Activated T-helper 17 cell treated with anti-CD3 and anti-CD28 coated beads, Interleukin-2, amount 50 U/mL, for 72 hours (primary cell): ENCODE data around the gene NPAS3. TPM values are rescaled to one million over a fixed set of nuclear protein-coding genes. Genes with fewer than 3 reads are reported as not detected.

Experiments
- ATAC-seq: fragments of 150-1000 bp; cut with Tn5 transposase; replicated peaks from 2 replicates; pipeline ENCODE4 v1.10.0; 2021; ENCODE audit warnings: mild to moderate bottlenecking, moderate library complexity
- H3K27ac Mint-ChIP-seq: one replicate; pipeline ENCODE4 v1.8.0; 2022; ENCODE audit warnings: mixed read lengths
- H3K27me3 Mint-ChIP-seq: one replicate; pipeline ENCODE4 v1.8.0; 2022; ENCODE audit warnings: mixed read lengths
- H3K36me3 Mint-ChIP-seq: one replicate; pipeline ENCODE4 v1.8.0; 2022; ENCODE audit warnings: low read depth, mild to moderate bottlenecking, mixed read lengths
- H3K4me1 Mint-ChIP-seq: one replicate; pipeline ENCODE4 v1.8.0; 2022; ENCODE audit warnings: mixed read lengths
- H3K4me3 Mint-ChIP-seq: one replicate; pipeline ENCODE4 v1.8.0; 2022; ENCODE audit warnings: mild to moderate bottlenecking, mixed read lengths
- H3K9me3 Mint-ChIP-seq: one replicate; pipeline ENCODE4 v1.8.0; 2022; ENCODE audit warnings: mixed read lengths
- total RNA-seq, 2 donors: library from RNA; stranded (reverse); gene quantifications; one replicate each; pipeline ENCODE4 v1.2.3, GENCODE V29; 2022

Gene NPAS3
- total RNA-seq, 2 donors from 2014 or later: not detected

GRCh38 chr14:33617154-33617553, 678.5 kb downstream of the NPAS3 start:
- no peaks in the 10 kb centered on the region for H3K36me3 Mint-ChIP-seq
- H3K4me1 Mint-ChIP-seq: no peaks in the 10 kb centered on the region
- H3K27ac Mint-ChIP-seq: no peak overlapping the region
- no peaks in the 10 kb centered on the region for H3K27me3 Mint-ChIP-seq
- H3K4me3 Mint-ChIP-seq: no peak overlapping the region
- H3K9me3 Mint-ChIP-seq: no peaks in the 10 kb centered on the region
- no peak for ATAC-seq

- no peaks in the 10 kb centered on the region for H3K36me3 Mint-ChIP-seq
- no peak for ATAC-seq
- H3K9me3 Mint-ChIP-seq: no peaks in the 10 kb centered on the region
- peaks cover 4% of the 10 kb centered on the region for H3K27me3 Mint-ChIP-seq
- no peak overlapping the region for H3K4me3 Mint-ChIP-seq
- H3K27ac Mint-ChIP-seq: no peak overlapping the region
- H3K4me1 Mint-ChIP-seq: no peaks in the 10 kb centered on the region
Observed at GRCh38 chr14:33618361-33619105, 679.9 kb downstream of the NPAS3 start.

GRCh38 chr14:33622496-33622895, 683.8 kb downstream of the NPAS3 start:
- Mint-ChIP-seq H3K4me3 (no peak overlapping the region), H3K4me1 (no peaks in the 10 kb centered on the region), H3K36me3 (no peaks in the 10 kb centered on the region), H3K27me3 (peaks cover 9% of the 10 kb centered on the region), H3K9me3 (no peaks in the 10 kb centered on the region), H3K27ac (no peak overlapping the region)
- ATAC-seq: no peak

GRCh38 chr14:33629792-33630191, 691.1 kb downstream of the NPAS3 start:
- Mint-ChIP-seq H3K27me3 (peaks cover 3% of the 10 kb centered on the region), H3K36me3 (no peaks in the 10 kb centered on the region), H3K4me1 (no peaks in the 10 kb centered on the region), H3K27ac (no peak overlapping the region), H3K4me3 (no peak overlapping the region), H3K9me3 (no peaks in the 10 kb centered on the region)
- ATAC-seq: no peak

GRCh38 chr14:33631021-33631420, 692.3 kb downstream of the NPAS3 start:
- no peak overlapping the region for H3K4me3 Mint-ChIP-seq
- no peaks in the 10 kb centered on the region for H3K36me3 Mint-ChIP-seq
- no peak for ATAC-seq
- no peaks in the 10 kb centered on the region for H3K9me3 Mint-ChIP-seq
- no peaks in the 10 kb centered on the region for H3K4me1 Mint-ChIP-seq
- peaks cover 11% of the 10 kb centered on the region for H3K27me3 Mint-ChIP-seq
- no peak overlapping the region for H3K27ac Mint-ChIP-seq

- no peaks in the 10 kb centered on the region for H3K4me1 Mint-ChIP-seq
- H3K36me3 Mint-ChIP-seq: no peaks in the 10 kb centered on the region
- no peak overlapping the region for H3K4me3 Mint-ChIP-seq
- H3K27me3 Mint-ChIP-seq: peaks cover 11% of the 10 kb centered on the region
- H3K27ac Mint-ChIP-seq: no peak overlapping the region
- no peak for ATAC-seq
- no peaks in the 10 kb centered on the region for H3K9me3 Mint-ChIP-seq
Observed at GRCh38 chr14:33631441-33631840, 692.8 kb downstream of the NPAS3 start.

GRCh38 chr14:33634631-33635030, 696.0 kb downstream of the NPAS3 start:
- no peak overlapping the region for H3K4me3 Mint-ChIP-seq
- H3K9me3 Mint-ChIP-seq: no peaks in the 10 kb centered on the region
- no peaks in the 10 kb centered on the region for H3K36me3 Mint-ChIP-seq
- peaks cover 11% of the 10 kb centered on the region for H3K27me3 Mint-ChIP-seq
- no peak for ATAC-seq
- no peak overlapping the region for H3K27ac Mint-ChIP-seq
- H3K4me1 Mint-ChIP-seq: no peaks in the 10 kb centered on the region

GRCh38 chr14:33636716-33637115, 698.0 kb downstream of the NPAS3 start:
- Mint-ChIP-seq H3K4me3 (no peak overlapping the region), H3K27me3 (peaks cover 8% of the 10 kb centered on the region), H3K27ac (no peak overlapping the region), H3K9me3 (no peaks in the 10 kb centered on the region), H3K36me3 (no peaks in the 10 kb centered on the region), H3K4me1 (no peaks in the 10 kb centered on the region)
- ATAC-seq: no peak

- Mint-ChIP-seq H3K4me1 (no peaks in the 10 kb centered on the region), H3K36me3 (no peaks in the 10 kb centered on the region), H3K27me3 (peaks cover 13% of the 10 kb centered on the region), H3K4me3 (no peak overlapping the region), H3K27ac (no peak overlapping the region), H3K9me3 (no peaks in the 10 kb centered on the region)
- ATAC-seq: no peak
Observed at GRCh38 chr14:33642080-33642479, 703.4 kb downstream of the NPAS3 start.

GRCh38 chr14:33642691-33643244, 704.1 kb downstream of the NPAS3 start:
- peaks cover 13% of the 10 kb centered on the region for H3K27me3 Mint-ChIP-seq
- no peaks in the 10 kb centered on the region for H3K4me1 Mint-ChIP-seq
- ATAC-seq: no peak
- H3K9me3 Mint-ChIP-seq: no peaks in the 10 kb centered on the region
- H3K36me3 Mint-ChIP-seq: no peaks in the 10 kb centered on the region
- H3K27ac Mint-ChIP-seq: no peak overlapping the region
- H3K4me3 Mint-ChIP-seq: no peak overlapping the region

- peaks cover 15% of the 10 kb centered on the region for H3K27me3 Mint-ChIP-seq
- no peaks in the 10 kb centered on the region for H3K4me1 Mint-ChIP-seq
- no peaks in the 10 kb centered on the region for H3K36me3 Mint-ChIP-seq
- no peak overlapping the region for H3K4me3 Mint-ChIP-seq
- ATAC-seq: no peak
- H3K9me3 Mint-ChIP-seq: no peaks in the 10 kb centered on the region
- H3K27ac Mint-ChIP-seq: no peak overlapping the region
Observed at GRCh38 chr14:33643426-33644181, 704.9 kb downstream of the NPAS3 start.

- peaks cover 20% of the 10 kb centered on the region for H3K27me3 Mint-ChIP-seq
- H3K4me3 Mint-ChIP-seq: no peak overlapping the region
- H3K27ac Mint-ChIP-seq: no peak overlapping the region
- no peaks in the 10 kb centered on the region for H3K9me3 Mint-ChIP-seq
- no peaks in the 10 kb centered on the region for H3K4me1 Mint-ChIP-seq
- ATAC-seq: no peak
- no peaks in the 10 kb centered on the region for H3K36me3 Mint-ChIP-seq
Observed at GRCh38 chr14:33646692-33647260, 708.1 kb downstream of the NPAS3 start.

- Mint-ChIP-seq H3K27me3 (peaks cover 14% of the 10 kb centered on the region), H3K4me1 (no peaks in the 10 kb centered on the region), H3K36me3 (no peaks in the 10 kb centered on the region), H3K4me3 (no peak overlapping the region), H3K27ac (no peak overlapping the region), H3K9me3 (no peaks in the 10 kb centered on the region)
- ATAC-seq: no peak
Observed at GRCh38 chr14:33647385-33647786, 708.7 kb downstream of the NPAS3 start.

- H3K9me3 Mint-ChIP-seq: no peaks in the 10 kb centered on the region
- no peak for ATAC-seq
- no peaks in the 10 kb centered on the region for H3K36me3 Mint-ChIP-seq
- H3K4me3 Mint-ChIP-seq: no peak overlapping the region
- no peak overlapping the region for H3K27ac Mint-ChIP-seq
- no peaks in the 10 kb centered on the region for H3K4me1 Mint-ChIP-seq
- peaks cover 7% of the 10 kb centered on the region for H3K27me3 Mint-ChIP-seq
Observed at GRCh38 chr14:33650430-33650829, 711.8 kb downstream of the NPAS3 start.
